CD4-positive, CD25-positive, alpha-beta regulatory T cell (primary cell): ENCODE data around the gene DSCAM. TPM values are rescaled to one million over a fixed set of nuclear protein-coding genes. Genes with fewer than 3 reads are reported as not detected.

Experiments
- ATAC-seq, 2 donors: fragments of 150-1000 bp; cut with Tn5 transposase; one replicate each; pipeline ENCODE4 v1.10.0; 2021; ENCODE audit warnings: low read depth in 2 of 2, moderate number of reproducible peaks in 2 of 2, moderate library complexity in 1 of 2
- DNase-seq, 3 donors: peaks; one replicate each; pipeline versions ENCODE4 v3.0.0 to v3.0.0-alpha.2; 2012 to 2022; ENCODE audit warnings: mixed read lengths in 1 of 3
- H3K27ac ChIP-seq: one replicate; pipeline ENCODE4 v1.7.0; 2013; ENCODE audit warnings: mild to moderate bottlenecking, low read length; ENCODE audit not compliant: insufficient read depth, poor library complexity, severe bottlenecking
- H3K27me3 ChIP-seq: one replicate; pipeline ENCODE4 v1.7.0; 2013; ENCODE audit warnings: low read length; ENCODE audit not compliant: control insufficient read depth, insufficient read depth
- H3K36me3 ChIP-seq: one replicate; pipeline ENCODE4 v1.7.0; 2013; ENCODE audit warnings: mild to moderate bottlenecking, low read length, moderate library complexity; ENCODE audit not compliant: control insufficient read depth, insufficient read depth
- H3K4me1 ChIP-seq: 2 replicates; pipeline ENCODE4 v1.7.0; 2013; ENCODE audit warnings: mild to moderate bottlenecking, low read length; ENCODE audit not compliant: insufficient read depth, control insufficient read depth, poor library complexity, severe bottlenecking
- H3K4me3 ChIP-seq: one replicate; pipeline ENCODE4 v1.7.0; 2013; ENCODE audit warnings: low read depth, mild to moderate bottlenecking, low read length, moderate library complexity
- H3K9me3 ChIP-seq, 2 experiments: 1 replicate in 1 of 2; 2 replicates in 1 of 2; pipeline ENCODE4 v1.7.0; 2013; ENCODE audit warnings: low read length in 2 of 2, mild to moderate bottlenecking in 1 of 2, moderate library complexity in 1 of 2; ENCODE audit not compliant: control insufficient read depth in 2 of 2
- H3K27ac Mint-ChIP-seq, 3 donors: one replicate each; pipeline ENCODE4 v1.8.0; 2020 to 2022; ENCODE audit warnings: mild to moderate bottlenecking in 3 of 3, mixed read lengths in 3 of 3, moderate library complexity in 2 of 3
- H3K27me3 Mint-ChIP-seq: one replicate; pipeline ENCODE4 v1.8.0; 2022; ENCODE audit warnings: mild to moderate bottlenecking, mixed read lengths
- H3K36me3 Mint-ChIP-seq: one replicate; pipeline ENCODE4 v1.8.0; 2020; ENCODE audit warnings: mixed read lengths
- H3K4me1 Mint-ChIP-seq, 4 donors: one replicate each; pipeline ENCODE4 v1.8.0; 2020 to 2022; ENCODE audit warnings: mixed read lengths in 4 of 4, mild to moderate bottlenecking in 1 of 4
- H3K4me3 Mint-ChIP-seq, 4 donors: one replicate each; pipeline ENCODE4 v1.8.0; 2020 to 2022; ENCODE audit warnings: mild to moderate bottlenecking in 4 of 4, mixed read lengths in 4 of 4, moderate library complexity in 3 of 4
- H3K9me3 Mint-ChIP-seq, 7 donors: one replicate each; pipeline ENCODE4 v1.8.0; 2020 to 2022; ENCODE audit warnings: mixed read lengths in 7 of 7, mild to moderate bottlenecking in 3 of 7, moderate library complexity in 2 of 7
- polyA plus RNA-seq, 4 donors: library from polyadenylated mRNA; unstranded; fragments of 300-500 nt; fragmentation: Illumina TruSeq; gene quantifications; one replicate each; pipeline ENCODE4 v1.2.3, GENCODE V29; 2021
- total RNA-seq: library from RNA; stranded (reverse); gene quantifications from one replicate; pipeline ENCODE4 v1.2.3, GENCODE V29; 2022

Gene DSCAM
- total and polyA plus RNA-seq, 5 donors from 2014 or later: not detected

GRCh38 chr21:40616377-40616704 is 230.6 kb downstream of the DSCAM start:
- Histone ChIP-seq H3K27me3 (no peaks in the 10 kb centered on the region), H3K27ac (no peak overlapping the region), H3K4me3 (no peak overlapping the region), H3K9me3 (peaks cover 0 to 3% of the 10 kb centered on the region in 2 experiments), H3K36me3 (no peaks in the 10 kb centered on the region), H3K4me1 (no peaks in the 10 kb centered on the region)
- no peak overlapping the region for H3K4me3 Mint-ChIP-seq
- no peaks in the 10 kb centered on the region for H3K36me3 Mint-ChIP-seq
- H3K9me3 Mint-ChIP-seq: peaks cover 0 to 11% (median 7%) of the 10 kb centered on the region in 7 donors
- no peak for DNase-seq
- H3K4me1 Mint-ChIP-seq: no peaks in the 10 kb centered on the region
- no peak for ATAC-seq
- no peak overlapping the region for H3K27ac Mint-ChIP-seq
- H3K27me3 Mint-ChIP-seq: no peaks in the 10 kb centered on the region

GRCh38 chr21:40615505-40616376 is 231.2 kb downstream of the DSCAM start:
- no peak overlapping the region for H3K4me3 Mint-ChIP-seq

GRCh38 chr21:40613546-40614030 is 233.4 kb downstream of the DSCAM start:
- Mint-ChIP-seq H3K9me3 (peaks cover 0 to 12% (median 8%) of the 10 kb centered on the region in 7 donors), H3K4me3 (no peak overlapping the region), H3K4me1 (no peaks in the 10 kb centered on the region), H3K27me3 (no peaks in the 10 kb centered on the region), H3K27ac (no peak overlapping the region), H3K36me3 (no peaks in the 10 kb centered on the region)
- Histone ChIP-seq H3K36me3 (no peaks in the 10 kb centered on the region), H3K4me1 (no peaks in the 10 kb centered on the region), H3K27me3 (no peaks in the 10 kb centered on the region), H3K9me3 (peaks cover 0 to 3% of the 10 kb centered on the region in 2 experiments), H3K4me3 (no peak overlapping the region), H3K27ac (no peak overlapping the region)
- ATAC-seq: no peak
- no peak for DNase-seq

More at GRCh38 chr21:40615505-40616376, 231.2 kb downstream of the DSCAM start:
- Mint-ChIP-seq H3K27me3 (no peaks in the 10 kb centered on the region), H3K9me3 (peaks cover 0 to 10% (median 7%) of the 10 kb centered on the region in 7 donors), H3K4me1 (no peaks in the 10 kb centered on the region), H3K36me3 (no peaks in the 10 kb centered on the region), H3K27ac (no peak overlapping the region)
- DNase-seq (no peak), ATAC-seq (no peak)
- Histone ChIP-seq H3K36me3 (no peaks in the 10 kb centered on the region), H3K4me1 (no peaks in the 10 kb centered on the region), H3K27ac (no peak overlapping the region), H3K9me3 (peaks cover 0 to 3% of the 10 kb centered on the region in 2 experiments), H3K27me3 (no peaks in the 10 kb centered on the region), H3K4me3 (no peak overlapping the region)

- H3K27me3 Mint-ChIP-seq: no peaks in the 10 kb centered on the region
- H3K27ac Mint-ChIP-seq: no peak overlapping the region
- no peak overlapping the region for H3K4me3 Mint-ChIP-seq
- Histone ChIP-seq H3K4me1 (no peaks in the 10 kb centered on the region), H3K27ac (no peak overlapping the region), H3K9me3 (no peaks in the 10 kb centered on the region), H3K27me3 (no peaks in the 10 kb centered on the region), H3K4me3 (no peak overlapping the region), H3K36me3 (no peaks in the 10 kb centered on the region)
- DNase-seq (no peak), ATAC-seq (no peak)
- no peaks in the 10 kb centered on the region for H3K36me3 Mint-ChIP-seq
- peaks cover 2 to 19% (median 8%) of the 10 kb centered on the region in 7 donors for H3K9me3 Mint-ChIP-seq
- H3K4me1 Mint-ChIP-seq: no peaks in the 10 kb centered on the region
Measured at GRCh38 chr21:40610345-40610744, 236.6 kb downstream of the DSCAM start.

GRCh38 chr21:40606341-40606740 is 240.6 kb downstream of the DSCAM start:
- Mint-ChIP-seq H3K27me3 (no peaks in the 10 kb centered on the region), H3K36me3 (no peaks in the 10 kb centered on the region), H3K27ac (no peak overlapping the region), H3K9me3 (peaks cover 2 to 21% (median 7%) of the 10 kb centered on the region in 7 donors), H3K4me3 (no peak overlapping the region), H3K4me1 (no peaks in the 10 kb centered on the region)
- ATAC-seq (no peak), DNase-seq (no peak)
- no peaks in the 10 kb centered on the region for H3K9me3 ChIP-seq
- no peak overlapping the region for H3K27ac ChIP-seq
- H3K4me3 ChIP-seq: no peak overlapping the region
- no peaks in the 10 kb centered on the region for H3K36me3 ChIP-seq
- no peaks in the 10 kb centered on the region for H3K27me3 ChIP-seq
- H3K4me1 ChIP-seq: no peaks in the 10 kb centered on the region

- no peaks in the 10 kb centered on the region for H3K36me3 Mint-ChIP-seq
Measured at GRCh38 chr21:40605094-40605493, 241.9 kb downstream of the DSCAM start.

GRCh38 chr21:40603774-40604173 is 243.2 kb downstream of the DSCAM start:
- Histone ChIP-seq H3K4me3 (no peak overlapping the region), H3K9me3 (no peaks in the 10 kb centered on the region), H3K27me3 (no peaks in the 10 kb centered on the region), H3K4me1 (no peaks in the 10 kb centered on the region), H3K27ac (no peak overlapping the region), H3K36me3 (no peaks in the 10 kb centered on the region)
- Mint-ChIP-seq H3K27me3 (no peaks in the 10 kb centered on the region), H3K36me3 (no peaks in the 10 kb centered on the region), H3K9me3 (peaks cover 0 to 31% (median 7%) of the 10 kb centered on the region in 7 donors), H3K4me1 (no peaks in the 10 kb centered on the region), H3K4me3 (no peak overlapping the region), H3K27ac (no peak overlapping the region)
- no peak for ATAC-seq
- no peak for DNase-seq

More at GRCh38 chr21:40605094-40605493, 241.9 kb downstream of the DSCAM start:
- H3K4me3 Mint-ChIP-seq: no peak overlapping the region
- H3K27me3 Mint-ChIP-seq: no peaks in the 10 kb centered on the region
- DNase-seq (no peak), ATAC-seq (no peak)
- no peaks in the 10 kb centered on the region for H3K4me1 Mint-ChIP-seq
- Histone ChIP-seq H3K4me3 (no peak overlapping the region), H3K27ac (no peak overlapping the region), H3K9me3 (no peaks in the 10 kb centered on the region), H3K36me3 (no peaks in the 10 kb centered on the region), H3K4me1 (no peaks in the 10 kb centered on the region), H3K27me3 (no peaks in the 10 kb centered on the region)
- no peak overlapping the region for H3K27ac Mint-ChIP-seq
- peaks cover 2 to 25% (median 7%) of the 10 kb centered on the region in 7 donors for H3K9me3 Mint-ChIP-seq

- DNase-seq (no peak), ATAC-seq (no peak)
- Histone ChIP-seq H3K36me3 (no peaks in the 10 kb centered on the region), H3K9me3 (no peaks in the 10 kb centered on the region), H3K27me3 (no peaks in the 10 kb centered on the region), H3K27ac (no peak overlapping the region), H3K4me3 (no peak overlapping the region), H3K4me1 (no peaks in the 10 kb centered on the region)
- Mint-ChIP-seq H3K9me3 (peaks cover 0 to 27% (median 8%) of the 10 kb centered on the region in 7 donors), H3K4me3 (no peak overlapping the region), H3K27ac (no peak overlapping the region), H3K4me1 (no peaks in the 10 kb centered on the region), H3K27me3 (no peaks in the 10 kb centered on the region), H3K36me3 (no peaks in the 10 kb centered on the region)
Measured at GRCh38 chr21:40602080-40602479, 244.9 kb downstream of the DSCAM start.
